H1 (cell line): ENCODE measurements around the gene TTPAL. TPM values are rescaled to one million over a fixed set of nuclear protein-coding genes. Genes with fewer than 3 reads are reported as not detected.

Experiments used
- CREB1 ChIP-seq: IDR thresholded peaks from 2 replicates; pipeline ENCODE4 v1.6.1; 2012; ENCODE audit warnings: inconsistent platforms
- EGR1 ChIP-seq: IDR thresholded peaks from 2 replicates; pipeline ENCODE4 v1.6.1; 2011; ENCODE audit warnings: low read depth, low read length, borderline replicate concordance
- EZH2 ChIP-seq: fragments of 200-600 bp; sonication (generic); IDR thresholded peaks from 2 replicates; pipeline ENCODE4 v1.7.1; 2012; ENCODE audit warnings: low read depth, mild to moderate bottlenecking, moderate library complexity, low read length, inconsistent platforms; ENCODE audit not compliant: severe bottlenecking
- GTF2F1 ChIP-seq: IDR thresholded peaks from 2 replicates; pipeline ENCODE4 v1.6.1; 2012; ENCODE audit warnings: low read depth, low read length, improper control_type of control experiment, borderline replicate concordance
- KDM4A ChIP-seq: IDR thresholded peaks from one replicate; pipeline ENCODE4 v1.7.1; 2012; ENCODE audit warnings: low read depth, mild to moderate bottlenecking, moderate library complexity, low read length, inconsistent platforms; ENCODE audit not compliant: severe bottlenecking
- RAD21 ChIP-seq, 2 experiments: IDR thresholded peaks in 1 of 2; conservative IDR thresholded peaks in 1 of 2; 2 replicates each; pipeline ENCODE4 v1.6.1; 2011; ENCODE audit warnings: low read depth in 2 of 2, low read length in 2 of 2, improper control_type of control experiment in 1 of 2, inconsistent platforms in 1 of 2, mild to moderate bottlenecking in 1 of 2, moderate library complexity in 1 of 2
- YY1 ChIP-seq: IDR thresholded peaks from 2 replicates; pipeline ENCODE4 v1.6.1; 2011; ENCODE audit warnings: low read depth, mild to moderate bottlenecking, low read length
- polyA plus RNA-seq, 7 experiments: library from polyadenylated mRNA; depleted of rRNA in 3 of 7; stranded (reverse) in 5 of 7; unstranded in 2 of 7; fragments of >200 nt in 5 of 7; fragments of 200-250 nt in 2 of 7; gene quantifications; 1 replicate in 5 of 7; 2 replicates in 1 of 7; 4 replicates in 1 of 7; pipeline versions ENCODE4 v1.2.1 to v1.2.3, GENCODE V29; 2011 to 2013; ENCODE audit warnings: missing spikeins in 2 of 7, mixed read lengths in 2 of 7
- total RNA-seq: library from RNA; stranded (reverse); fragmentation: NEBNext Ultra II Directional; extraction: Animal tissue kit (Norgen Biotek cat#: 25700); gene quantifications from 2 replicates; pipeline ENCODE4 v1.2.1, GENCODE V29; 2021

Gene TTPAL
- total and polyA plus RNA-seq, 2 of the 8 experiments (the other 6 are each of a cell fraction or from before 2014, with no cell fraction given): 2.8 to 14.0 TPM

GRCh38 chr20:44447827-44448419, 27.8 kb upstream of the TTPAL start (continued):
- TF ChIP-seq YY1 (no peak), CREB1 (no peak), EGR1 (no peak), EZH2 (no peak), GTF2F1 (no peak), KDM4A (no peak), RAD21 (IDR thresholded peaks at IDR 0.05 in 1 of 2, conservative IDR thresholded peaks at IDR 0.05 in 1 of 2; ENCODE audit: low read depth in 2 of 2, low read length in 2 of 2) (no peak)
